ENCODE data around the gene WDR36. TPM values are rescaled to one million over a fixed set of nuclear protein-coding genes. Genes with fewer than 3 reads are reported as not detected.

WDR36 gene
- total and polyA plus RNA-seq, 2 of the 13 experiments (the other 11 are each of a cell fraction or from before 2014, with no cell fraction given), result 18.2 to 40.6 TPM

GRCh38 chr5:111116550-111116949, 24.4 kb downstream of the WDR36 start (continued):
- TF ChIP-seq SNAPC5 (CRISPR knock-in tag; IDR thresholded peaks at IDR 0.05; ENCODE audit: borderline replicate concordance) (no peak), ZNF362 (CRISPR knock-in tag; IDR thresholded peaks at IDR 0.05; ENCODE audit: borderline replicate concordance) (no peak), ZBTB40 (IDR thresholded peaks at IDR 0.05) (no peak), ZBTB40 (CRISPR knock-in tag; IDR thresholded peaks at IDR 0.05) (no peak), MNT (IDR thresholded peaks at IDR 0.05) (no peak), ZNF260 (CRISPR knock-in tag; IDR thresholded peaks at IDR 0.05; ENCODE audit: borderline replicate concordance, low read depth) (no peak), RCOR2 (CRISPR knock-in tag; IDR thresholded peaks at IDR 0.05) (no peak)
